ENCODE results near the gene ZNF428.
"Not testable (repeated sequence)": the region's sequence is repeated elsewhere in the genome, so short reads cannot be mapped to it uniquely, and the experiment has no call there.

Gene ZNF428

GRCh38 chr19:43639519-43640423 lies 20.3 kb upstream of the ZNF428 start, which contains the start of gene CADM4:
CADM4 (minus strand) TSS chr19:43639850; CDS start chr19:43639790, 60 bp downstream.
- no peak for DNase-seq (ENCODE audit: low spot score)

- no peak for DNase-seq (ENCODE audit: low spot score)
Observed at GRCh38 chr19:43638995-43639518, 19.6 kb upstream of the ZNF428 start.

- DNase-seq (ENCODE audit: low spot score): no peak
Observed at GRCh38 chr19:43638214-43638994, 19.0 kb upstream of the ZNF428 start.

GRCh38 chr19:43636121-43636683 lies 16.8 kb upstream of the ZNF428 start:
- DNase-seq (ENCODE audit: low spot score): no peak

- DNase-seq (ENCODE audit: low spot score): not testable (repeated sequence)
Observed at GRCh38 chr19:43635561-43635940, 16.1 kb upstream of the ZNF428 start.

GRCh38 chr19:43634872-43635560 lies 15.6 kb upstream of the ZNF428 start:
- no peak for DNase-seq (ENCODE audit: low spot score)

- DNase-seq (ENCODE audit: low spot score): no peak
Observed at GRCh38 chr19:43634506-43634871, 15.1 kb upstream of the ZNF428 start.

- DNase-seq (ENCODE audit: low spot score): no peak
Observed at GRCh38 chr19:43634068-43634467, 14.6 kb upstream of the ZNF428 start.

- no peak for DNase-seq (ENCODE audit: low spot score)
Observed at GRCh38 chr19:43633520-43633919, 14.1 kb upstream of the ZNF428 start.

GRCh38 chr19:43631491-43631890 lies 12.1 kb upstream of the ZNF428 start:
- DNase-seq (ENCODE audit: low spot score): no peak

GRCh38 chr19:43628646-43629326 lies 9.4 kb upstream of the ZNF428 start:
- DNase-seq (ENCODE audit: low spot score): no peak

GRCh38 chr19:43626838-43627237 lies 7.4 kb upstream of the ZNF428 start:
- DNase-seq (ENCODE audit: low spot score): no peak

- no peak for DNase-seq (ENCODE audit: low spot score)
Observed at GRCh38 chr19:43625918-43626579, 6.6 kb upstream of the ZNF428 start.

GRCh38 chr19:43624933-43625332 lies 5.5 kb upstream of the ZNF428 start:
- DNase-seq (ENCODE audit: low spot score): peak; percentile 93

GRCh38 chr19:43623889-43624670 lies 4.7 kb upstream of the ZNF428 start:
- no peak for DNase-seq (ENCODE audit: low spot score)

- DNase-seq (ENCODE audit: low spot score): no peak
Observed at GRCh38 chr19:43622956-43623355, 3.5 kb upstream of the ZNF428 start.

- no peak for DNase-seq (ENCODE audit: low spot score)
Observed at GRCh38 chr19:43622070-43622469, 2.6 kb upstream of the ZNF428 start.

GRCh38 chr19:43620061-43621001 lies 902 bp upstream of the ZNF428 start:
- no peak for DNase-seq (ENCODE audit: low spot score)

- DNase-seq (ENCODE audit: low spot score): peak; percentile 59
Observed at GRCh38 chr19:43618921-43619261, 538 bp downstream of the ZNF428 start.
